ENCODE results near the gene TXNDC12.

Gene TXNDC12

GRCh38 chr1:52072291-52072690 lies 17.3 kb upstream of the TXNDC12 start:
- Histone ChIP-seq H3K9me3 (ENCODE audit: control insufficient read depth, insufficient read depth, low read length) (no peaks in the 10 kb centered on the region), H3F3A (ENCODE audit: control insufficient read depth, insufficient read depth) (no peaks in the 10 kb centered on the region), H3K27me3 (ENCODE audit: control insufficient read depth, low read length) (no peaks in the 10 kb centered on the region), H3K27ac (ENCODE audit: low read depth, low read length) (no peak overlapping the region), H3K36me3 (ENCODE audit: control insufficient read depth, low read length) (peaks cover 56% of the 10 kb centered on the region), H4K20me1 (ENCODE audit: control insufficient read depth, insufficient read depth, low read depth, low read length) (no peaks in the 10 kb centered on the region), H3K4me2 (ENCODE audit: low read length) (no peak overlapping the region), H3K4me1 (ENCODE audit: control insufficient read depth, low read length) (no peaks in the 10 kb centered on the region), H3K9me2 (replicated peaks; ENCODE audit: control insufficient read depth, low read length) (no peaks in the 10 kb centered on the region), H3K79me2 (ENCODE audit: control insufficient read depth, low read length) (peaks cover 71% of the 10 kb centered on the region), H3K4me3 (ENCODE audit: low read length) (no peak overlapping the region)
- TF ChIP-seq EZH2phosphoT487 (IDR thresholded peaks at IDR 0.05; ENCODE audit: borderline replicate concordance, low read length) (no peak), CTCF (IDR thresholded peaks at IDR 0.05; ENCODE audit: low read depth, low read length, poor library complexity, severe bottlenecking) (no peak)

GRCh38 chr1:52070704-52071103 lies 15.7 kb upstream of the TXNDC12 start:
- H3K79me2 ChIP-seq (ENCODE audit: control insufficient read depth, low read length): peaks cover 66% of the 10 kb centered on the region

GRCh38 chr1:52063192-52063591 lies 8.2 kb upstream of the TXNDC12 start:
- Histone ChIP-seq H3K9me3 (ENCODE audit: control insufficient read depth, insufficient read depth, low read length) (no peaks in the 10 kb centered on the region), H3K4me3 (ENCODE audit: low read length) (no peak overlapping the region), H4K20me1 (ENCODE audit: control insufficient read depth, insufficient read depth, low read depth, low read length) (no peaks in the 10 kb centered on the region), H3K4me2 (ENCODE audit: low read length) (no peak overlapping the region), H3K27ac (ENCODE audit: low read depth, low read length) (no peak overlapping the region), H3K79me2 (ENCODE audit: control insufficient read depth, low read length) (peaks cover 61% of the 10 kb centered on the region), H3K27me3 (ENCODE audit: control insufficient read depth, low read length) (no peaks in the 10 kb centered on the region), H3K9me2 (replicated peaks; ENCODE audit: control insufficient read depth, low read length) (no peaks in the 10 kb centered on the region), H3K36me3 (ENCODE audit: control insufficient read depth, low read length) (peaks cover 79% of the 10 kb centered on the region), H3K4me1 (ENCODE audit: control insufficient read depth, low read length) (peaks cover 9% of the 10 kb centered on the region), H3F3A (ENCODE audit: control insufficient read depth, insufficient read depth) (no peaks in the 10 kb centered on the region; the same call in 1 of the 2 replicates)
- no peak for TF ChIP-seq CTCF (IDR thresholded peaks at IDR 0.05; ENCODE audit: low read depth, low read length, poor library complexity, severe bottlenecking)

More at GRCh38 chr1:52070704-52071103, 15.7 kb upstream of the TXNDC12 start:
- no peak overlapping the region for H3K4me2 ChIP-seq (ENCODE audit: low read length)
- no peaks in the 10 kb centered on the region for H4K20me1 ChIP-seq (ENCODE audit: control insufficient read depth, insufficient read depth, low read depth, low read length)
- TF ChIP-seq EZH2phosphoT487 (IDR thresholded peaks at IDR 0.05; ENCODE audit: borderline replicate concordance, low read length): no peak
- TF ChIP-seq CTCF (IDR thresholded peaks at IDR 0.05; ENCODE audit: low read depth, low read length, poor library complexity, severe bottlenecking): no peak
- H3K36me3 ChIP-seq (ENCODE audit: control insufficient read depth, low read length): peaks cover 61% of the 10 kb centered on the region
- H3K9me2 ChIP-seq (replicated peaks; ENCODE audit: control insufficient read depth, low read length): no peaks in the 10 kb centered on the region
- H3K27ac ChIP-seq (ENCODE audit: low read depth, low read length): no peak overlapping the region
- H3K4me1 ChIP-seq (ENCODE audit: control insufficient read depth, low read length): no peaks in the 10 kb centered on the region
- no peaks in the 10 kb centered on the region for H3K27me3 ChIP-seq (ENCODE audit: control insufficient read depth, low read length)
- H3K4me3 ChIP-seq (ENCODE audit: low read length): no peak overlapping the region
- H3F3A ChIP-seq (ENCODE audit: control insufficient read depth, insufficient read depth): no peaks in the 10 kb centered on the region
- H3K9me3 ChIP-seq (ENCODE audit: control insufficient read depth, insufficient read depth, low read length): no peaks in the 10 kb centered on the region

- no peak overlapping the region for H3K4me2 ChIP-seq (ENCODE audit: low read length)
- no peaks in the 10 kb centered on the region for H3K9me3 ChIP-seq (ENCODE audit: control insufficient read depth, insufficient read depth, low read length)
- H3K9me2 ChIP-seq (replicated peaks; ENCODE audit: control insufficient read depth, low read length): no peaks in the 10 kb centered on the region
- H3K79me2 ChIP-seq (ENCODE audit: control insufficient read depth, low read length): peaks cover 70% of the 10 kb centered on the region
- peaks cover 20% of the 10 kb centered on the region for H3K4me1 ChIP-seq (ENCODE audit: control insufficient read depth, low read length)
- H3K27ac ChIP-seq (ENCODE audit: low read depth, low read length): no peak overlapping the region
- H3K36me3 ChIP-seq (ENCODE audit: control insufficient read depth, low read length): peaks cover 72% of the 10 kb centered on the region
- no peak overlapping the region for H3K4me3 ChIP-seq (ENCODE audit: low read length)
- no peaks in the 10 kb centered on the region for H3K27me3 ChIP-seq (ENCODE audit: control insufficient read depth, low read length)
- H4K20me1 ChIP-seq (ENCODE audit: control insufficient read depth, insufficient read depth, low read depth, low read length): no peaks in the 10 kb centered on the region
- no peaks in the 10 kb centered on the region; the same call in 1 of the 2 replicates for H3F3A ChIP-seq (ENCODE audit: control insufficient read depth, insufficient read depth)
- TF ChIP-seq EZH2phosphoT487 (IDR thresholded peaks at IDR 0.05; ENCODE audit: borderline replicate concordance, low read length) (no peak), CTCF (IDR thresholded peaks at IDR 0.05; ENCODE audit: low read depth, low read length, poor library complexity, severe bottlenecking) (no peak)
Measured at GRCh38 chr1:52060822-52061221, 5.8 kb upstream of the TXNDC12 start.

Data from DOHH2 (cell line).